ENCODE measurements around the gene CLDN14. TPM values are rescaled to one million over a fixed set of nuclear protein-coding genes. Genes with fewer than 3 reads are reported as not detected.

CLDN14 gene
- polyA plus RNA-seq, 1 experiment = not detected

GRCh38 chr21:36464590-36464989 is 15.3 kb downstream of the CLDN14 start:
- POLR2A ChIA-PET = no interaction called here
- no peaks in the 10 kb centered on the region for H3K27me3 ChIP-seq (ENCODE audit: control insufficient read depth, insufficient read depth, low read length)
- DNase-seq (ENCODE audit: low read depth) = no peak
- H3K4me3 ChIP-seq (ENCODE audit: low read depth, low read length) = no peak overlapping the region
- H3K36me3 ChIP-seq (ENCODE audit: control insufficient read depth, insufficient read depth, low read length) = no peaks in the 10 kb centered on the region
- TF ChIP-seq, protein P1, sequence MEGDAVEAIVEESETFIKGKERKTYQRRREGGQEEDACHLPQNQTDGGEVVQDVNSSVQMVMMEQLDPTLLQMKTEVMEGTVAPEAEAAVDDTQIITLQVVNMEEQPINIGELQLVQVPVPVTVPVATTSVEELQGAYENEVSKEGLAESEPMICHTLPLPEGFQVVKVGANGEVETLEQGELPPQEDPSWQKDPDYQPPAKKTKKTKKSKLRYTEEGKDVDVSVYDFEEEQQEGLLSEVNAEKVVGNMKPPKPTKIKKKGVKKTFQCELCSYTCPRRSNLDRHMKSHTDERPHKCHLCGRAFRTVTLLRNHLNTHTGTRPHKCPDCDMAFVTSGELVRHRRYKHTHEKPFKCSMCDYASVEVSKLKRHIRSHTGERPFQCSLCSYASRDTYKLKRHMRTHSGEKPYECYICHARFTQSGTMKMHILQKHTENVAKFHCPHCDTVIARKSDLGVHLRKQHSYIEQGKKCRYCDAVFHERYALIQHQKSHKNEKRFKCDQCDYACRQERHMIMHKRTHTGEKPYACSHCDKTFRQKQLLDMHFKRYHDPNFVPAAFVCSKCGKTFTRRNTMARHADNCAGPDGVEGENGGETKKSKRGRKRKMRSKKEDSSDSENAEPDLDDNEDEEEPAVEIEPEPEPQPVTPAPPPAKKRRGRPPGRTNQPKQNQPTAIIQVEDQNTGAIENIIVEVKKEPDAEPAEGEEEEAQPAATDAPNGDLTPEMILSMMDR (IDR thresholded peaks at IDR 0.05; ENCODE audit: insufficient read depth, low read depth, low read length) = no peak
- CTCF ChIA-PET = no interaction called here

- TF ChIP-seq, protein P1 (IDR thresholded peaks at IDR 0.05; ENCODE audit: insufficient read depth, low read depth, low read length) = no peak
- ChIA-PET CTCF (no interaction called here), POLR2A (no interaction called here)
- DNase-seq (ENCODE audit: low read depth) = no peak
- Histone ChIP-seq H3K27me3 (ENCODE audit: control insufficient read depth, insufficient read depth, low read length) (no peaks in the 10 kb centered on the region), H3K36me3 (ENCODE audit: control insufficient read depth, insufficient read depth, low read length) (no peaks in the 10 kb centered on the region), H3K4me3 (ENCODE audit: low read depth, low read length) (no peak overlapping the region)
These were observed 15.9 kb downstream of the CLDN14 start for GRCh38 chr21:36463991-36464390.

- ChIA-PET CTCF (no interaction called here), POLR2A (no interaction called here)
- H3K36me3 ChIP-seq (ENCODE audit: control insufficient read depth, insufficient read depth, low read length) = no peaks in the 10 kb centered on the region
- TF ChIP-seq, protein P1 (IDR thresholded peaks at IDR 0.05; ENCODE audit: insufficient read depth, low read depth, low read length) = no peak
- no peaks in the 10 kb centered on the region for H3K27me3 ChIP-seq (ENCODE audit: control insufficient read depth, insufficient read depth, low read length)
- DNase-seq (ENCODE audit: low read depth) = no peak
- H3K4me3 ChIP-seq (ENCODE audit: low read depth, low read length) = no peak overlapping the region
These were observed 16.7 kb downstream of the CLDN14 start for GRCh38 chr21:36463204-36463603.

GRCh38 chr21:36461918-36462486 is 17.9 kb downstream of the CLDN14 start:
- CTCF ChIA-PET = no interaction called here
- H3K27me3 ChIP-seq (ENCODE audit: control insufficient read depth, insufficient read depth, low read length) = no peaks in the 10 kb centered on the region
- H3K4me3 ChIP-seq (ENCODE audit: low read depth, low read length) = no peak overlapping the region
- no peak for DNase-seq (ENCODE audit: low read depth)
- POLR2A ChIA-PET = no interaction called here
- TF ChIP-seq, protein P1 (IDR thresholded peaks at IDR 0.05; ENCODE audit: insufficient read depth, low read depth, low read length) = no peak
- H3K36me3 ChIP-seq (ENCODE audit: control insufficient read depth, insufficient read depth, low read length) = no peaks in the 10 kb centered on the region

DNA sequence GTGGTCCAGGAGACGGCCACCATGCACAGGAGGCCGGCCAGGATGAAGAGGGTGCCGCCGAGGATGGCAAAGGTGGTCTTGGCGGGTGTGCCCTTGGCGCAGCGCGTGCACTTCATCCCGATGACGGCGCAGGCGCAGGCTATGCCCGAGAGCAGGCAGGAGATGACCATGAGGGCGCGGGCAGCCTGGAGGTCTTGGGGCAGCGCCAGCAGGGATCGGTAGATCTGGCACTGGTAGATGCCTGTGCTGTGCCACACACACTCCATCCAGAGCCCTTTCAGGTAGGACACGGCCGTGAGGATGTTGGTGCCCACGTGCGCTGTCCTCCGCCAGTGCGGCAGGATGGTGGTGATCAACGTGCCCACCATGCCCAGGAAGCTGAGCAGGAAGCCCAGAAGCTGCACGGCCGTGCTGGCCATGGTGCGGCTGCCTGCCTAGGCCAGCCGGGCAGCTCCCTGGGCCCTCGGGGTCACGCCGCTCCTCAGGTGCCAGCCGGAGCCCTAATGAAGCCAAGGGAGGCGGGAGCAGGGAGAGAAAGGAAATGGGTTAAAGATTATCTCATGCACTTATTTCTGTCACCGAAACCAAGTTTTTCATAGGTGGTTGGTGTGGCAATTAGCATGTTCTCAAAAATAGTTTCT is 18.5 kb downstream of the CLDN14 start:
- POLR2A ChIA-PET = no interaction called here
- TF ChIP-seq, protein P1 (IDR thresholded peaks at IDR 0.05; ENCODE audit: insufficient read depth, low read depth, low read length) = no peak
- Histone ChIP-seq H3K27me3 (ENCODE audit: control insufficient read depth, insufficient read depth, low read length) (no peaks in the 10 kb centered on the region), H3K36me3 (ENCODE audit: control insufficient read depth, insufficient read depth, low read length) (no peaks in the 10 kb centered on the region), H3K4me3 (ENCODE audit: low read depth, low read length) (no peak overlapping the region)
- DNase-seq (ENCODE audit: low read depth) = no peak
- CTCF ChIA-PET = no interaction called here
